H1 (cell line): Measurements from ENCODE around the gene SNAPC3.

Experiments
- CBX5 ChIP-seq: fragments of 300-800, 300-1000 bp; sonication (generic); IDR thresholded peaks from 2 replicates; pipeline ENCODE4 v1.7.1; 2016; ENCODE audit warnings: antibody characterized with exemption, low read length, low read depth
- GABPA ChIP-seq: IDR thresholded peaks from 2 replicates; pipeline ENCODE4 v1.6.1; 2011; ENCODE audit warnings: mild to moderate bottlenecking, low read length, moderate library complexity, borderline replicate concordance; ENCODE audit not compliant: insufficient read depth
- POLR2A ChIP-seq, 2 experiments: IDR thresholded peaks; 1 replicate in 1 of 2; 2 replicates in 1 of 2; pipeline ENCODE4 v1.6.1; 2011; ENCODE audit warnings: low read depth in 2 of 2, low read length in 2 of 2, mild to moderate bottlenecking in 2 of 2; ENCODE audit errors: control extremely low read depth in 1 of 2
- POLR2AphosphoS5 ChIP-seq: IDR thresholded peaks from 2 replicates; pipeline ENCODE4 v1.6.1; 2011; ENCODE audit warnings: low read depth, low read length

DNA sequence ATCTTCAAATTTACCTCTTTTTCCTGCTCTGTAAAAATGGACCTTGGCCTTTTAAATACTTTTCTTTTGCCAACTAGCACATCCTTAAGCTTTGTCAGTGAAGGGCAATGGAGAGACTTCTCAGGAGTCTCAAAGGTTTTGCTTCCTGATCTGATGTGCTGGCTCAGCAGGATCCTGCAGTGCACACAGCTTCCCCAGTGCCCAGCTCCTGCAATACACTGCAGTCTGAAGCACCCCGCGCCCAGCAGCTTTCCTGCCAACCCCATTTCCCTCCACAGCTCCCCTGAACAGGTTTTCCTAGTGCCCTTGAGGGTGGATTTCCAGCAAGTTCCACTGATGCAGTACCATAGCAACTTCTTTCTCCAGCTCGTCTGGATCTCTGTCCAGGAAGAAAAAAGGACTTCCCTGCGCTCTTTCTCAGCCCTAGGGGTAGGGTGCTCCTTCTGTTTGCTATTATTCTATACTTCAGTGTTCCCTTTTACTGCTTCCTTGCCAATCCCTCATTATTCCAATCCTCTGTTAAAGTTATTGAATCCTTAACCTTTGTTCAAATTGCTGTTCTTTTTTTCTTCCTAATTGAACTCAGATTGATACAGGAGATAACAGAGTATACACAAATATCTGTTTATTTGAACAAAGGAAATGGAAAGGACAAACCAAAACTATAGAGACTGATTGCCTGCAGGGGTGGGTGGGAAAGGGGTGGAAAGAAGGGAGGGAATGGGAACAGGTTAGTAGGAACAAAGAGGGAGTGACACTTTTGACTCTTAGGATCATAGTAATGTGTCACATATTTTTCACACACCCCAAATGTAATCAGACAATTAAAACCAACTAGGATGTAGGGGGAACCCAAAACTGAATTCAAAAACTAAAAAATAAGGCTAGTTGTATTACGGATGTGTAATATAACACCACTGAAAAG lies 8.5 kb downstream of the SNAPC3 start:
- TF ChIP-seq POLR2A (IDR thresholded peaks at IDR 0.05; ENCODE audit: control extremely low read depth in 1 of 2, low read depth in 2 of 2, low read length in 2 of 2) (no peak), CBX5 (no peak), GABPA (no peak), POLR2AphosphoS5 (no peak)
